H9 (cell line): ENCODE data around the gene PRCC. TPM values are rescaled to one million over a fixed set of nuclear protein-coding genes. Genes with fewer than 3 reads are reported as not detected.
A peak's percentile ranks its signal among the peaks of the same experiment; 100 is the strongest.

ENCODE experiments used
- DNase-seq: peaks from one replicate; pipeline ENCODE4 v3.0.0-alpha.2; 2017
- H2AFZ ChIP-seq: one replicate; pipeline ENCODE4 v1.6.1; 2013; ENCODE audit warnings: mild to moderate bottlenecking, low read length, control low read depth, moderate library complexity
- H2AK5ac ChIP-seq: 2 replicates; pipeline ENCODE4 v1.6.1; 2013; ENCODE audit warnings: low read length, control low read depth, mixed read lengths; ENCODE audit not compliant: insufficient read length
- H2BK120ac ChIP-seq: one replicate; pipeline ENCODE4 v1.6.1; 2013; ENCODE audit warnings: low read depth, mild to moderate bottlenecking, low read length, control low read depth, inconsistent platforms; ENCODE audit not compliant: poor library complexity, severe bottlenecking
- H2BK12ac ChIP-seq: 2 replicates; pipeline ENCODE4 v1.6.1; 2013; ENCODE audit warnings: low read length, control low read depth, mixed read lengths, low read depth; ENCODE audit not compliant: insufficient read length
- H2BK15ac ChIP-seq: 2 replicates; pipeline ENCODE4 v1.6.1; 2013; ENCODE audit warnings: low read depth, low read length, control low read depth
- H2BK20ac ChIP-seq: one replicate; pipeline ENCODE4 v1.6.1; 2013; ENCODE audit warnings: low read depth, mild to moderate bottlenecking, low read length, control low read depth, inconsistent platforms; ENCODE audit not compliant: poor library complexity, severe bottlenecking
- H2BK5ac ChIP-seq: 2 replicates; pipeline ENCODE4 v1.6.1; 2013; ENCODE audit warnings: low read length, control low read depth, mixed read lengths; ENCODE audit not compliant: insufficient read length
- H3K14ac ChIP-seq: 2 replicates; pipeline ENCODE4 v1.6.1; 2013; ENCODE audit warnings: low read length, control low read depth; ENCODE audit not compliant: insufficient read depth
- H3K18ac ChIP-seq: 2 replicates; pipeline ENCODE4 v1.6.1; 2013; ENCODE audit warnings: low read depth, mild to moderate bottlenecking, mixed read lengths, low read length, control low read depth; ENCODE audit not compliant: insufficient read length
- H3K23ac ChIP-seq: 2 replicates; pipeline ENCODE4 v1.6.1; 2013; ENCODE audit warnings: low read length, control low read depth, mixed read lengths, low read depth; ENCODE audit not compliant: insufficient read length
- H3K23me2 ChIP-seq: 2 replicates; pipeline ENCODE4 v1.6.1; 2013; ENCODE audit warnings: low read depth, mild to moderate bottlenecking, mixed read lengths, low read length, control low read depth; ENCODE audit not compliant: insufficient read length, poor library complexity, severe bottlenecking
- H3K27ac ChIP-seq: 2 replicates; pipeline ENCODE4 v1.5.1; 2013; ENCODE audit warnings: low read length, control low read depth, mixed read lengths, low read depth; ENCODE audit not compliant: insufficient read length
- H3K27me3 ChIP-seq: 2 replicates; pipeline ENCODE4 v1.6.1; 2013; ENCODE audit warnings: low read length, control low read depth, inconsistent platforms; ENCODE audit not compliant: insufficient read depth
- H3K4ac ChIP-seq: 2 replicates; pipeline ENCODE4 v1.6.1; 2013; ENCODE audit warnings: low read depth, mild to moderate bottlenecking, control low read depth, inconsistent platforms, low read length, moderate library complexity
- H3K4me1 ChIP-seq: 2 replicates; pipeline ENCODE4 v1.6.1; 2013; ENCODE audit warnings: low read length, control low read depth, inconsistent platforms; ENCODE audit not compliant: insufficient read depth
- H3K4me2 ChIP-seq: 2 replicates; pipeline ENCODE4 v1.6.1; 2013; ENCODE audit warnings: low read length, control low read depth, mixed read lengths; ENCODE audit not compliant: insufficient read length, insufficient read depth
- H3K56ac ChIP-seq: 2 replicates; pipeline ENCODE4 v1.6.1; 2013; ENCODE audit warnings: low read depth, mild to moderate bottlenecking, mixed read lengths, low read length, control low read depth; ENCODE audit not compliant: insufficient read length
- H3K79me1 ChIP-seq: 2 replicates; pipeline ENCODE4 v1.6.1; 2013; ENCODE audit warnings: low read depth, mild to moderate bottlenecking, moderate library complexity, low read length, control low read depth, inconsistent platforms; ENCODE audit not compliant: insufficient read depth, poor library complexity, severe bottlenecking
- H3K79me2 ChIP-seq: 2 replicates; pipeline ENCODE4 v1.6.1; 2013; ENCODE audit warnings: low read length, control low read depth, inconsistent platforms; ENCODE audit not compliant: insufficient read depth
- H3K9ac ChIP-seq: 2 replicates; pipeline ENCODE4 v1.6.1; 2013; ENCODE audit warnings: low read length, control low read depth, mixed read lengths; ENCODE audit not compliant: insufficient read length; ENCODE audit errors: extremely low read depth
- H3K9me3 ChIP-seq: one replicate; pipeline ENCODE4 v1.6.1; 2013; ENCODE audit warnings: low read depth, low read length, inconsistent platforms; ENCODE audit not compliant: control insufficient read depth
- H3T11ph ChIP-seq: one replicate; pipeline ENCODE4 v1.6.1; 2013; ENCODE audit warnings: mild to moderate bottlenecking, low read length, control low read depth, inconsistent platforms
- H4K20me1 ChIP-seq: one replicate; pipeline ENCODE4 v1.6.1; 2013; ENCODE audit not compliant: control insufficient read depth, insufficient read length, insufficient read depth
- H4K5ac ChIP-seq: 2 replicates; pipeline ENCODE4 v1.6.1; 2013; ENCODE audit warnings: low read depth, mild to moderate bottlenecking, mixed read lengths, low read length, control low read depth; ENCODE audit not compliant: insufficient read length
- H4K8ac ChIP-seq: replicated peaks from 2 replicates; pipeline ENCODE4 v1.6.1; 2013; ENCODE audit warnings: low read length, control low read depth, mixed read lengths, low read depth; ENCODE audit not compliant: insufficient read length
- H4K91ac ChIP-seq: 2 replicates; pipeline ENCODE4 v1.6.1; 2013; ENCODE audit warnings: low read depth, mild to moderate bottlenecking, moderate library complexity, mixed read lengths, low read length, control low read depth; ENCODE audit not compliant: insufficient read length
- H3K27ac Mint-ChIP-seq, 3 experiments: 2 replicates in 2 of 3; 3 replicates in 1 of 3; pipeline ENCODE4 v1.8.0; 2020 to 2021; ENCODE audit warnings: mixed read lengths in 3 of 3, mild to moderate bottlenecking in 1 of 3, moderate library complexity in 1 of 3
- H3K27me3 Mint-ChIP-seq: 2 replicates; pipeline ENCODE4 v1.8.0; 2021; ENCODE audit warnings: low read depth, mild to moderate bottlenecking, moderate library complexity, mixed read lengths
- H3K36me3 Mint-ChIP-seq, 3 experiments: 2 replicates in 2 of 3; 3 replicates in 1 of 3; pipeline ENCODE4 v1.8.0; 2020 to 2021; ENCODE audit warnings: low read depth in 3 of 3, mixed read lengths in 3 of 3; ENCODE audit not compliant: insufficient read depth in 1 of 3
- H3K4me1 Mint-ChIP-seq, 2 experiments: 2 replicates each; pipeline ENCODE4 v1.8.0; 2020; ENCODE audit warnings: mixed read lengths in 2 of 2
- H3K4me3 Mint-ChIP-seq, 2 experiments: 2 replicates in 1 of 2; 3 replicates in 1 of 2; pipeline ENCODE4 v1.8.0; 2020 to 2021; ENCODE audit warnings: mild to moderate bottlenecking in 2 of 2, mixed read lengths in 2 of 2, moderate library complexity in 1 of 2
- H3K9me3 Mint-ChIP-seq, 2 experiments: 2 replicates in 1 of 2; 3 replicates in 1 of 2; pipeline ENCODE4 v1.8.0; 2020; ENCODE audit warnings: mild to moderate bottlenecking in 2 of 2, mixed read lengths in 2 of 2, moderate library complexity in 1 of 2
- CTCF ChIP-seq: fragments of 200-600 bp; sonication (generic); conservative IDR thresholded peaks from 3 replicates; pipeline ENCODE4 v1.8.0; 2021; ENCODE audit warnings: antibody characterized with exemption, mild to moderate bottlenecking
- WGBS: extraction: QIAGEN DNeasy Blood & Tissue Kit; methylation state at CpG from one replicate; pipeline ENCODE4 v1.1.7; 2013; ENCODE audit warnings: missing lambda C conversion rate, low lambda C conversion rate, mixed read lengths; ENCODE audit not compliant: insufficient read length; ENCODE audit errors: extremely low coverage; 5-methylcytosine and 5-hydroxymethylcytosine counted together
- total RNA-seq: library from RNA; stranded (reverse); gene quantifications from 2 replicates; pipeline ENCODE4 v1.2.1, GENCODE V29; 2021

The PRCC gene
- total RNA-seq, 1 experiment from 2014 or later: 129 TPM

- no peak overlapping the region for H2BK5ac ChIP-seq
- H4K20me1 ChIP-seq: no peaks in the 10 kb centered on the region
- no peaks in the 10 kb centered on the region for H3K4me1 ChIP-seq
- no CpG with 5 or more reads among the region's 9 CpGs for WGBS
- H2AFZ ChIP-seq: no peak overlapping the region
- Mint-ChIP-seq H3K4me1 (peaks cover 11 to 35% of the 10 kb centered on the region in 2 experiments), H3K27me3 (peaks cover 87% of the 10 kb centered on the region), H3K4me3 (peak overlapping the region in 1 of 2 experiments; percentile 16; a peak in 2 of 5 replicates), H3K9me3 (no peaks in the 10 kb centered on the region; a peak in 1 of 5 replicates), H3K36me3 (no peaks in the 10 kb centered on the region), H3K27ac (no peak overlapping the region)
- H3K18ac ChIP-seq: no peak overlapping the region
- no peak for TF ChIP-seq CTCF
- H3K23ac ChIP-seq: no peak overlapping the region
- no peaks in the 10 kb centered on the region for H3K9me3 ChIP-seq
- H3K27ac ChIP-seq: no peak overlapping the region
- H3T11ph ChIP-seq: no peak overlapping the region
- H3K23me2 ChIP-seq: peaks cover 11% of the 10 kb centered on the region
- no peak overlapping the region for H2BK120ac ChIP-seq
- no peaks in the 10 kb centered on the region for H3K79me1 ChIP-seq
- H2AK5ac ChIP-seq: no peak overlapping the region
- no peak overlapping the region for H3K14ac ChIP-seq
- no peak overlapping the region for H4K8ac ChIP-seq
- H3K4me2 ChIP-seq: no peak overlapping the region
- peaks cover 48% of the 10 kb centered on the region for H3K27me3 ChIP-seq
- H3K79me2 ChIP-seq: no peaks in the 10 kb centered on the region
- H3K4ac ChIP-seq: no peak overlapping the region
- no peak overlapping the region for H3K56ac ChIP-seq
- H4K91ac ChIP-seq: no peak overlapping the region
- no peak overlapping the region for H2BK12ac ChIP-seq
- no peak overlapping the region for H4K5ac ChIP-seq
- no peak overlapping the region for H3K9ac ChIP-seq
- H2BK20ac ChIP-seq: no peak overlapping the region
- H2BK15ac ChIP-seq: no peak overlapping the region
- no peak for DNase-seq
Observed at GRCh38 chr1:156842618-156843300, 75.4 kb downstream of the PRCC start.
